Limb (tissue), 2 donors: ENCODE measurements around the gene MEX3B.
"Not testable (repeated sequence)": the region's sequence is repeated elsewhere in the genome, so short reads cannot be mapped to it uniquely, and the experiment has no call there.

Source experiments
- DNase-seq, 2 donors: peaks; one replicate each; pipeline ENCODE4 v3.0.0-alpha.2; 2016; ENCODE audit errors: extremely low spot score in 2 of 2

Gene MEX3B

GRCh38 chr15:82012908-82013307 is 32.9 kb downstream of the MEX3B start:
- no peak for DNase-seq

- no peak for DNase-seq
These were observed 40.6 kb downstream of the MEX3B start for GRCh38 chr15:82005239-82005638.

GRCh38 chr15:82003916-82004315 is 41.9 kb downstream of the MEX3B start:
- no peak for DNase-seq

GRCh38 chr15:81995081-81995480 is 50.7 kb downstream of the MEX3B start:
- DNase-seq = not testable (repeated sequence)

- DNase-seq = no peak
These were observed 53.3 kb downstream of the MEX3B start for GRCh38 chr15:81992523-81992922.
